ENCODE results near the gene EXOC4. TPM values are rescaled to one million over a fixed set of nuclear protein-coding genes. Genes with fewer than 3 reads are reported as not detected.

The EXOC4 gene
- total RNA-seq, 1 experiment from 2014 or later = 75.8 TPM

- no CpG with 5 or more reads among the region's 2 CpGs for WGBS (ENCODE audit: extremely low coverage, insufficient read length, low lambda C conversion rate)
- Histone ChIP-seq H2BK15ac (ENCODE audit: low read depth, low read length) (no peak overlapping the region), H2BK120ac (ENCODE audit: low read depth, low read length, poor library complexity, severe bottlenecking) (no peak overlapping the region), H3K79me2 (ENCODE audit: insufficient read depth, low read length) (no peaks in the 10 kb centered on the region), H3K23me2 (ENCODE audit: insufficient read length, low read depth, low read length, poor library complexity, severe bottlenecking) (no peaks in the 10 kb centered on the region), H3K27me3 (ENCODE audit: insufficient read depth, low read length) (no peaks in the 10 kb centered on the region), H4K8ac (replicated peaks; ENCODE audit: insufficient read length, low read depth, low read length) (no peak overlapping the region), H3K14ac (ENCODE audit: insufficient read depth, low read length) (no peak overlapping the region), H3K18ac (ENCODE audit: insufficient read length, low read depth, low read length) (no peak overlapping the region), H2BK20ac (ENCODE audit: low read depth, low read length, poor library complexity, severe bottlenecking) (no peak overlapping the region), H4K20me1 (ENCODE audit: control insufficient read depth, insufficient read depth, insufficient read length) (no peaks in the 10 kb centered on the region), H2AFZ (ENCODE audit: low read length) (no peak overlapping the region), H2BK12ac (ENCODE audit: insufficient read length, low read depth, low read length) (no peak overlapping the region), H3K56ac (ENCODE audit: insufficient read length, low read depth, low read length) (no peak overlapping the region), H3K23ac (ENCODE audit: insufficient read length, low read depth, low read length) (no peak overlapping the region), H2AK5ac (ENCODE audit: insufficient read length, low read length) (no peak overlapping the region), H3K27ac (ENCODE audit: insufficient read length, low read depth, low read length) (no peak overlapping the region), H4K5ac (ENCODE audit: insufficient read length, low read depth, low read length) (no peak overlapping the region), H3T11ph (ENCODE audit: low read length) (no peak overlapping the region), H3K4me1 (ENCODE audit: insufficient read depth, low read length) (no peaks in the 10 kb centered on the region), H4K91ac (ENCODE audit: insufficient read length, low read depth, low read length) (no peak overlapping the region), H3K79me1 (ENCODE audit: insufficient read depth, low read depth, low read length, poor library complexity, severe bottlenecking) (no peaks in the 10 kb centered on the region), H2BK5ac (ENCODE audit: insufficient read length, low read length) (no peak overlapping the region), H3K9me3 (ENCODE audit: control insufficient read depth, low read depth, low read length) (peaks cover 9% of the 10 kb centered on the region), H3K4me2 (ENCODE audit: insufficient read depth, insufficient read length, low read length) (no peak overlapping the region), H3K9ac (ENCODE audit: extremely low read depth, insufficient read length, low read length) (no peak overlapping the region), H3K4ac (ENCODE audit: low read depth, low read length) (no peak overlapping the region)
- no peak for DNase-seq
- no peak overlapping the region for H3K27ac Mint-ChIP-seq
- no peak for TF ChIP-seq CTCF (conservative IDR thresholded peaks at IDR 0.05)
- peaks cover 9 to 34% (median 11%) of the 10 kb centered on the region in 3 experiments; a peak in 6 of 7 replicates for H3K36me3 Mint-ChIP-seq (ENCODE audit: insufficient read depth in 1 of 3, low read depth in 3 of 3)
- no peaks in the 10 kb centered on the region; the same call in 1 of the 2 replicates for H3K27me3 Mint-ChIP-seq (ENCODE audit: low read depth)
- peaks cover 12 to 13% of the 10 kb centered on the region in 2 experiments for H3K9me3 Mint-ChIP-seq
- no peak overlapping the region for H3K4me3 Mint-ChIP-seq
- H3K4me1 Mint-ChIP-seq = peaks cover 17 to 21% of the 10 kb centered on the region in 2 experiments
These were observed 702.3 kb downstream of the EXOC4 start for GRCh38 chr7:133955208-133955607.
